ENCODE results near the gene PCDHGA8. TPM values are rescaled to one million over a fixed set of nuclear protein-coding genes. Genes with fewer than 3 reads are reported as not detected.
"Not testable (repeated sequence)": the region's sequence is repeated elsewhere in the genome, so short reads cannot be mapped to it uniquely, and the experiment has no call there.

Gene PCDHGA8
- total and polyA plus RNA-seq, 2 donors (not counting 1 experiment from before 2014, with no cell fraction given), result 1.1 to 4.6 TPM

DNA sequence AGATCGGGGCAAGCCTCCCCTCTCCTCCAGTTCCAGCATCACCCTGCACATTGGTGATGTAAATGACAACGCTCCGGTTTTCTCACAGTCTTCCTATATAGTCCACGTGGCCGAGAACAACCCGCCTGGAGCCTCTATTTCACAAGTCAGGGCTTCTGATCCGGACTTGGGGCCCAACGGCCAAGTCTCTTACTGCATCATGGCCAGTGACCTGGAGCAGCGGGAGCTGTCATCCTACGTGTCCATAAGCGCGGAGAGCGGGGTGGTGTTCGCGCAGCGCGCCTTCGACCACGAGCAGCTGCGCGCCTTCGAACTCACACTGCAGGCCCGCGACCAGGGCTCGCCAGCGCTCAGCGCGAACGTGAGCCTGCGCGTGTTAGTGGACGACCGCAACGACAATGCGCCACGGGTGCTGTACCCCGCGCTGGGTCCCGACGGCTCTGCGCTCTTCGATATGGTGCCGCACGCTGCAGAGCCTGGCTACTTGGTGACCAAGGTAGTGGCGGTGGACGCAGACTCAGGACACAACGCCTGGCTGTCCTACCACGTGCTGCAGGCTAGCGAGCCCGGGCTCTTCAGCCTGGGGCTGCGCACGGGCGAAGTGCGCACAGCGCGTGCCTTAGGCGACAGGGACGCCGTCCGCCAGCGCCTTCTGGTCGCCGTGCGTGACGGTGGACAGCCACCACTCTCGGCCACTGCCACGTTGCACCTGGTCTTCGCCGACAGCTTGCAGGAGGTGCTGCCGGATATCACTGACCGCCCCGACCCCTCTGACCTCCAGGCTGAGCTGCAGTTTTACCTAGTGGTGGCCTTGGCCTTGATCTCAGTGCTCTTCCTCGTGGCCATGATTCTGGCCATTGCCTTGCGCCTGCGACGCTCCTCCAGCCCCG lies 3.0 kb upstream of the PCDHGA8 start:
- Histone ChIP-seq H3K27ac (ENCODE audit: insufficient read depth, low read length) (no peak overlapping the region), H3K9me3 (ENCODE audit: control insufficient read depth, insufficient read depth, low read depth, low read length) (peaks cover 6% of the 10 kb centered on the region), H3K4me1 (ENCODE audit: control insufficient read depth, extremely low read depth, insufficient read depth, low read length) (no peaks in the 10 kb centered on the region), H3K4me3 (replicated peaks in 1 of 4; ENCODE audit: control extremely low read depth in 1 of 4, insufficient read depth in 1 of 4, low read depth in 3 of 4, low read length in 4 of 4) (no peak overlapping the region), H3K36me3 (ENCODE audit: control insufficient read depth, insufficient read depth, low read length) (no peaks in the 10 kb centered on the region), H3K9ac (ENCODE audit: insufficient read depth, low read length) (no peak overlapping the region), H2AFZ (ENCODE audit: low read length) (no peak overlapping the region), H3K79me2 (ENCODE audit: control insufficient read depth, insufficient read depth, low read length) (no peaks in the 10 kb centered on the region), H3K4me2 (ENCODE audit: extremely low read depth, insufficient read depth, low read length) (no peak overlapping the region), H3K27me3 (ENCODE audit: control insufficient read depth, insufficient read depth, low read length) (no peaks in the 10 kb centered on the region), H4K20me1 (ENCODE audit: control insufficient read depth, extremely low read depth, insufficient read depth, low read length) (no peaks in the 10 kb centered on the region)
- TF ChIP-seq EZH2 (IDR thresholded peaks at IDR 0.05; ENCODE audit: low read length, missing control alignments), result no peak
- TF ChIP-seq, protein P1, sequence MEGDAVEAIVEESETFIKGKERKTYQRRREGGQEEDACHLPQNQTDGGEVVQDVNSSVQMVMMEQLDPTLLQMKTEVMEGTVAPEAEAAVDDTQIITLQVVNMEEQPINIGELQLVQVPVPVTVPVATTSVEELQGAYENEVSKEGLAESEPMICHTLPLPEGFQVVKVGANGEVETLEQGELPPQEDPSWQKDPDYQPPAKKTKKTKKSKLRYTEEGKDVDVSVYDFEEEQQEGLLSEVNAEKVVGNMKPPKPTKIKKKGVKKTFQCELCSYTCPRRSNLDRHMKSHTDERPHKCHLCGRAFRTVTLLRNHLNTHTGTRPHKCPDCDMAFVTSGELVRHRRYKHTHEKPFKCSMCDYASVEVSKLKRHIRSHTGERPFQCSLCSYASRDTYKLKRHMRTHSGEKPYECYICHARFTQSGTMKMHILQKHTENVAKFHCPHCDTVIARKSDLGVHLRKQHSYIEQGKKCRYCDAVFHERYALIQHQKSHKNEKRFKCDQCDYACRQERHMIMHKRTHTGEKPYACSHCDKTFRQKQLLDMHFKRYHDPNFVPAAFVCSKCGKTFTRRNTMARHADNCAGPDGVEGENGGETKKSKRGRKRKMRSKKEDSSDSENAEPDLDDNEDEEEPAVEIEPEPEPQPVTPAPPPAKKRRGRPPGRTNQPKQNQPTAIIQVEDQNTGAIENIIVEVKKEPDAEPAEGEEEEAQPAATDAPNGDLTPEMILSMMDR (conservative IDR thresholded peaks at IDR 0.05 in 1 of 2, IDR thresholded peaks at IDR 0.05 in 1 of 2; ENCODE audit: low read depth in 1 of 2, low read length in 2 of 2), result no peak
- no peak for DNase-seq (ENCODE audit: low read depth in 2 of 2)

DNA sequence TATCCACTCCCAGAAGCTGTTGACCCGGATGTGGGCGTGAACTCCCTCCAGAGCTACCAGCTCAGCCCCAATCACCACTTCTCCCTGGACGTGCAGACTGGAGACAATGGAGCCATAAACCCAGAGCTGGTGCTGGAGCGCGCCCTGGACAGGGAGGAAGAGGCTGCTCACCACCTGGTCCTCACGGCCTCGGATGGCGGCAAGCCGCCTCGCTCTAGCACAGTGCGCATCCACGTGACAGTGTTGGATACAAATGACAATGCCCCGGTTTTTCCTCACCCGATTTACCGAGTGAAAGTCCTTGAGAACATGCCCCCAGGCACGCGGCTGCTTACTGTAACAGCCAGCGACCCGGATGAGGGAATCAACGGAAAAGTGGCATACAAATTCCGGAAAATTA lies 834 bp downstream of the PCDHGA8 start:
- Histone ChIP-seq H3K4me3 (replicated peaks in 1 of 4; ENCODE audit: control extremely low read depth in 1 of 4, insufficient read depth in 1 of 4, low read depth in 3 of 4, low read length in 4 of 4) (no peak overlapping the region), H3K79me2 (ENCODE audit: control insufficient read depth, insufficient read depth, low read length) (no peaks in the 10 kb centered on the region), H4K20me1 (ENCODE audit: control insufficient read depth, extremely low read depth, insufficient read depth, low read length) (no peaks in the 10 kb centered on the region), H3K9ac (ENCODE audit: insufficient read depth, low read length) (no peak overlapping the region), H2AFZ (ENCODE audit: low read length) (no peak overlapping the region), H3K9me3 (ENCODE audit: control insufficient read depth, insufficient read depth, low read depth, low read length) (peaks cover 4% of the 10 kb centered on the region), H3K4me1 (ENCODE audit: control insufficient read depth, extremely low read depth, insufficient read depth, low read length) (no peaks in the 10 kb centered on the region), H3K27me3 (ENCODE audit: control insufficient read depth, insufficient read depth, low read length) (no peaks in the 10 kb centered on the region), H3K36me3 (ENCODE audit: control insufficient read depth, insufficient read depth, low read length) (no peaks in the 10 kb centered on the region), H3K4me2 (ENCODE audit: extremely low read depth, insufficient read depth, low read length) (no peak overlapping the region), H3K27ac (ENCODE audit: insufficient read depth, low read length) (no peak overlapping the region)
- TF ChIP-seq, protein P1 (conservative IDR thresholded peaks at IDR 0.05 in 1 of 2, IDR thresholded peaks at IDR 0.05 in 1 of 2; ENCODE audit: low read depth in 1 of 2, low read length in 2 of 2), result no peak
- no peak for TF ChIP-seq EZH2 (IDR thresholded peaks at IDR 0.05; ENCODE audit: low read length, missing control alignments)
- DNase-seq (ENCODE audit: low read depth in 2 of 2), result no peak

DNA sequence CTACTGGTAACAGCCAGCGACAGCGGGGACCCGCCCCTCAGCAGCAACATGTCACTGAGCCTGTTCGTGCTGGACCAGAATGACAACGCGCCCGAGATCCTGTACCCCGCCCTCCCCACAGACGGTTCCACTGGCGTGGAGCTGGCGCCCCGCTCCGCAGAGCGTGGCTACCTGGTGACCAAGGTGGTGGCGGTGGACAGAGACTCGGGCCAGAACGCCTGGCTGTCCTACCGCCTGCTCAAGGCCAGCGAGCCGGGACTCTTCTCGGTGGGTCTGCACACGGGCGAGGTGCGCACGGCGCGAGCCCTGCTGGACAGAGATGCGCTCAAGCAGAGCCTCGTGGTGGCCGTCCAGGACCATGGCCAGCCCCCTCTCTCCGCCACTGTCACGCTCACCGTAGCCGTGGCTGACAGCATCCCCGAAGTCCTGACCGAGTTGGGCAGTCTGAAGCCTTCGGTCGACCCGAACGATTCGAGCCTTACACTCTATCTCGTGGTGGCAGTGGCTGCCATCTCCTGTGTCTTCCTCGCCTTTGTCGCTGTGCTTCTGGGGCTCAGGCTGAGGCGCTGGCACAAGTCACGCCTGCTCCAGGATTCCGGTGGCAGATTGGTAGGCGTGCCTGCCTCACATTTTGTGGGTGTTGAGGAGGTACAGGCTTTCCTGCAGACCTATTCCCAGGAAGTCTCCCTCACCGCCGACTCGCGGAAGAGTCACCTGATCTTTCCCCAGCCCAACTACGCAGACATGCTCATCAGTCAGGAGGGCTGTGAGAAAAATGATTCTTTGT lies 2.2 kb downstream of the PCDHGA8 start:
- not testable (repeated sequence) for H3K4me2 ChIP-seq (ENCODE audit: extremely low read depth, insufficient read depth, low read length); H4K20me1 ChIP-seq (ENCODE audit: control insufficient read depth, extremely low read depth, insufficient read depth, low read length); DNase-seq (ENCODE audit: low read depth in 2 of 2); H3K9me3 ChIP-seq (ENCODE audit: control insufficient read depth, insufficient read depth, low read depth, low read length); H2AFZ ChIP-seq (ENCODE audit: low read length); H3K27me3 ChIP-seq (ENCODE audit: control insufficient read depth, insufficient read depth, low read length); H3K4me3 ChIP-seq (replicated peaks in 1 of 4; ENCODE audit: control extremely low read depth in 1 of 4, insufficient read depth in 1 of 4, low read depth in 3 of 4, low read length in 4 of 4); H3K36me3 ChIP-seq (ENCODE audit: control insufficient read depth, insufficient read depth, low read length); H3K4me1 ChIP-seq (ENCODE audit: control insufficient read depth, extremely low read depth, insufficient read depth, low read length); H3K27ac ChIP-seq (ENCODE audit: insufficient read depth, low read length); H3K79me2 ChIP-seq (ENCODE audit: control insufficient read depth, insufficient read depth, low read length); H3K9ac ChIP-seq (ENCODE audit: insufficient read depth, low read length)
